GM23248 (cell line): Measurements from ENCODE around the gene ZNF148.

Experiments used
- EZH2 ChIP-seq: fragments of 200-600 bp; sonication (generic); IDR thresholded peaks from 2 replicates; pipeline ENCODE4 v1.6.1; 2018; ENCODE audit warnings: antibody characterized with exemption, mild to moderate bottlenecking; ENCODE audit not compliant: insufficient read depth, poor library complexity, severe bottlenecking
- EZH2phosphoT487 ChIP-seq: fragments of 200-600 bp; sonication (generic); IDR thresholded peaks from 2 replicates; pipeline ENCODE4 v1.6.1; 2018; ENCODE audit warnings: antibody characterized with exemption, moderate library complexity, mild to moderate bottlenecking, low read depth; ENCODE audit not compliant: insufficient read depth

DNA sequence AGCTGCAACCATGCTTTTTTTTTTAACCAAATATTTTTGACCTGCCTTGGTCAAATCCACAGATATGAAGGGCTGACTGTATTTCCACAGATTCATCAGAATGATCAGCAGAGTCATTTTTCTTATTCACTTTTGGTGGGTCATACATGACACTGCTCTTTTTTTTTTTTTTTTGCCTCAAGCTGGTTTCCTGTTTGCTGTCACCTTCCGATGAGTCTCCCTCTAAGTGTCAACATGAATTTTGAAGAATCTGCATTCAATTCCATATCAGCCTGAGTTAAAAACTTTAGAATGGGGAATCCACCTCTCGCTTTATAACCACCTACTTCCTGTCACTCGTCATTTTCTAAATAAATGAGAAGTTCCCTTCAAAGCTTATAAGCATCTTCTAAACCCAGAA, 160.4 kb downstream of the ZNF148 start:
- no peak for TF ChIP-seq EZH2phosphoT487
- no peak for TF ChIP-seq EZH2
